C1 segment of cervical spinal cord (tissue), 14 donors: ENCODE results near the gene KRTAP2-2.
"Not testable (repeated sequence)": the region's sequence is repeated elsewhere in the genome, so short reads cannot be mapped to it uniquely, and the experiment has no call there.

Experiments
- DNase-seq, 14 donors: peaks; one replicate each; lab custom pipeline; 2025; lab: John Stamatoyannopoulos, UW

The KRTAP2-2 gene

GRCh38 chr17:41065016-41065689, 10.1 kb upstream of the KRTAP2-2 start:
- DNase-seq: not testable (repeated sequence)

DNA sequence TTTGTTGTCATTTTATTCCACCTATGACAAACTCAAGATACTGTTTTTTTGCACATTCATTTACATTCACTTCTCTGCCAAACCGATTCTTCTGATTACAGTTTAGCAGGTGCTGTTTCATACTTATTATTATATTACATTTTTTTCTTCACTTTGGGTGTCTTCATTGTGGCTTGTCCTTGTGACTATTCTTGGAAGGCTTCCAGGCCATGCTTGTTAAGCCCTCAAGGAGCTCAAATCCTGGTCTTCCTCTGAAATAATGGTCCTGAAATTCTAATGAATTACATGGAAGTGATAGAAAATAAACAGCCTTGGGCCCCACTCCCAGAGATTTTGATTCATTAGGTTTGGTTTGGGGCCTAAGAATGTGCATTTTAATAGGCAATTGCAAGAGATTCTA, 9.3 kb upstream of the KRTAP2-2 start:
- no peak for DNase-seq

GRCh38 chr17:41063449-41063848, 8.4 kb upstream of the KRTAP2-2 start:
- DNase-seq: no peak

DNA sequence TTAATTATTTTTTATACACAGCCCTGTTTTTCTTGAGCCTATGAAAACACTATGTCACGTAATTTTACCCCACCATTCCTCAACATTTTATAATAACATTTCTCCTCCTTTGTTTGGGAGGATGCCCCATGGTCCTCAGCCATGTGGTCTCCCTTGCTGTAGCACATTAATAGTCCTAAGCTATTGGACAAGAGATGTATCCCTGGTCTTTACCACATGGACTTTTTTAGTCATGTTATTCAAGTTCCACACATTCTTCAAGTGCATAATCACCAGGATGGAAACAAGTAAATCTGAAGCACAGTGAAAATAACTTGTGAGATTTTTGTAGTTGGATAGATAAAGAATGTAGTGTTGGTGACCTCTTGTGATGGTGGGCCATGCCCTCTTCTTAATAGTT, 6.9 kb upstream of the KRTAP2-2 start:
- no peak for DNase-seq

DNA sequence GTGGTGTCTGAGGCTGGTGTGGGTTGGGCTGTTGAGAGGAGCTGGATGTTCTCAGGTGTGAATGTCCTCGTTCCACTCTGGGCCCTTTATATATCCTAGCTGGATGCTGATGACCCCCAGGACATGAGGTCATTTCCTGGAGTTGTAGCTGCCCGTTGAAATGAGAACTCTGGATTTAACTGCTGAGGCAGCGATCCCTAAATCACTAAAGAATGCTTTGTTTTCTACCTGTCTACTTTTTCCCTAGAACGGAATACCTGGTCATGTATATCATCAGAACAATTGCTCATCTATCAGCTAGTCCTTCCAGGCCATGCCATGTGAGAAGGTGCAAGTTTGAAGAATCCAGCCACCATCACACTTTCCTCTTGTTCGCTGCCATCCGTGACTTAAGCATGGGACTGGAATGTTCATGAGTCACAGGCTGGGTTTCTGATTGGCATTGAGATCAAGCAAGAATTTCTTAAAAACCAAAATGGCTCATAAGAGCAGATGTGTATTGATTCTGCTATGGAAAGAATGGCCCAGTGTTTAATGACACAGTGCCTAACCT, 5.1 kb upstream of the KRTAP2-2 start, which contains the start of gene KRTAP2-3:
KRTAP2-3 (minus strand) TSS at position 63 of the 553 bp plus-strand sequence. CDS start 64 bp downstream, outside the sequence.
- DNase-seq: no peak

DNA sequence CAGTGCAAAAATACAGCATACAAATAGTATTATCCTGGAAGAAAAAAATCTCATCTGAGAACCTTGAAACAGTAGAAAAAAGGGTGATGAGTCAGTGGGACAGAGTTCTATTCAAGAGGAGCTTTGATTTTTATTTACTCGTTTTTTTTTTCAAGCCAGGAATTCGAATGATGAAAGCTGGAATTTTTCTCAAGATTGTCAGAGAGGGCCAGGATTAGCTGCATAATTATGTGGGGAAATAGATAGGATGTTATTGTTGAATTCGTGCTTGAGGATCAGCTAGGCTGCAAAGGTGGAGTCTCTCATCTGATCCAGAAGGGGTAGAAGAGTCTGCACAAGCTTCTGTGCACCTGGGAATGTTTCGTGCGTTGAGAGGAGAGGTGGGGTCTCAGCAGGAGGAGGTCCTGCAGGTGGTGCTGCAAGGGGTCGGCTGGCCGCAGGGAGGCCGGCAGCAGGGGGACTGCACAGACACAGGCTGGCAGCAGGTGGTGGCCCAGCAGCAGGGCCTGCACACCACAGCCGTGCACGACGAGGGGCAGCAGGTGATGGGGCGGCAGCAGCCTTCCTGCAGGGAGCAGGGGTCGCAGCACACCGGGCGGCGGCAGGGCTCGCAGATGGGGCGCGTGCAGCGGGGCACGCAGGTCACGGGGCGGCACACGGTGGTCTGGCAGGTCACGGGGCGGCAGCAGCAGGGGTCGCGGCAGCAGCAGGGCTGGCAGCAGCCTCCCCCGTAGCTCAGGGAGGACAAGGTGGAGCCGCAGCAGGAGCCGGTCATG, 4.4 kb upstream of the KRTAP2-2 start:
- DNase-seq: not testable (repeated sequence)

- DNase-seq: no peak
Measured at GRCh38 chr17:41058741-41059140, 3.7 kb upstream of the KRTAP2-2 start.

GRCh38 chr17:41057547-41057946, 2.5 kb upstream of the KRTAP2-2 start:
- no peak for DNase-seq

DNA sequence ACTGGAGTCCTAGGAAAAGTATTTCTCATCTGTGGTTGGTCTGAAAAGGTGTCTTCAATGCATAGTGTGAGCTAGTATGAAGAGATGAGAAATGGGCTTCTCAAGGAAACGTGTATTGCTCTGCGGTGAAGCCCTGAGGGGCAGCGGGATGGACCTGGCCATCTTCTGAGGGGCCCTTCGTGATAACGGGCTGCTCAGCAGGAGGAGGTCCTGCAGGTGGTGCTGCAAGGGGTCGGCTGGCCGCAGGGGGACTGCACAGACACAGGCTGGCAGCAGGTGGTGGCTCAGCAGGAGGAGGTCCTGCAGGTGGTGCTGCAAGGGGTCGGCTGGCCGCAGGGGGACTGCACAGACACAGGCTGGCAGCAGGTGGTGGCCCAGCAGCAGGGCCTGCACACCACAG, 474 bp downstream of the KRTAP2-2 start:
- DNase-seq: not testable (repeated sequence)

- no peak for DNase-seq
Measured at GRCh38 chr17:41054025-41054424, 1.0 kb downstream of the KRTAP2-2 start.

GRCh38 chr17:41052566-41052965, 2.5 kb downstream of the KRTAP2-2 start:
- no peak for DNase-seq

GRCh38 chr17:41049110-41049509, 5.9 kb downstream of the KRTAP2-2 start:
- DNase-seq: no peak

DNA sequence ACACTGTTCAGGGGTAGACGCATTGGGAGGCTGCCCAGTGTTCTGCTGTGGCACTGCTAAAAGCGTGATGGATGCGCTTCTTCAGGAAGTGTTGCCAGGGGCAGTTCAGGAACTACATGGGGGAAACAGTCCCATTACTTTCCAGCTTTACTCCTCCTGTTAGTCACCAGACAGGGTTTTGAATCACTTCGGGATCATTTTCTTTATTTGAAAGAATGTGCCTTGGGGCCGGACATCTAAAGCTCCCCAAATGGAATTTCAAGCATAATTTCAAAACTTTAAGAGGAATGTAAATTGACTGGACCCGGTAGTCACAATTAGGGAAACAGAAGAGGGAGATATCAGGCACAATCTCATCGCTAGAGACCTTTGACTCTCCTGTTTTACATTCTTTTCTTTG, 6.6 kb downstream of the KRTAP2-2 start:
- DNase-seq: no peak

DNA sequence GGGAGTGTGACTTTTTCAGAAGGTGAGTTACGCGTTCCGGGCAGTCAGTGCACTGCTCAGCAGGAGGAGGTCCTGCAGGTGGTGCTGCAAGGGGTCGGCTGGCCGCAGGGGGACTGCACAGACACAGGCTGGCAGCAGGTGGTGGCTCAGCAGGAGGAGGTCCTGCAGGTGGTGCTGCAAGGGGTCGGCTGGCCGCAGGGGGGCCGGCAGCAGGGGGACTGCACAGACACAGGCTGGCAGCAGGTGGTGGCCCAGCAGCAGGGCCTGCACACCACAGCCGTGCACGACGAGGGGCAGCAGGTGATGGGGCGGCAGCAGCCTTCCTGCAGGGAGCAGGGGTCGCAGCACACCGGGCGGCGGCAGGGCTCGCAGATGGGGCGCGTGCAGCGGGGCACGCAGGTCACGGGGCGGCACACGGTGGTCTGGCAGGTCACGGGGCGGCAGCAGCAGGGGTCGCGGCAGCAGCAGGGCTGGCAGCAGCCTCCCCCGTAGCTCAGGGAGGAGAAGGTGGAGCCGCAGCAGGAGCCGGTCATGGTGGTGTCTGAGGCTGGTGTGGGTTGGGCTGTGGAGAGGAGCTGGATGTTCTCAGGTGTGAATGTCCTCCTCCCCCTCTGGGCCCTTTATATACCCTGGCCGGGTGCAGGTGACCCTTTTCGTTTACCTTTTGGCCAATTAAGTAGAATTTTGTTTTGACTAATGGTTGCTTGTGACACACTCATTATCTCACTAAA, 8.1 kb downstream of the KRTAP2-2 start, which contains the start of gene KRTAP2-1:
KRTAP2-1 (minus strand) TSS at position 582 of the 731 bp plus-strand sequence; CDS start at position 533, 49 bp downstream.
- not testable (repeated sequence) for DNase-seq

- DNase-seq: no peak
Measured at GRCh38 chr17:41042953-41043352, 12.1 kb downstream of the KRTAP2-2 start.

DNA sequence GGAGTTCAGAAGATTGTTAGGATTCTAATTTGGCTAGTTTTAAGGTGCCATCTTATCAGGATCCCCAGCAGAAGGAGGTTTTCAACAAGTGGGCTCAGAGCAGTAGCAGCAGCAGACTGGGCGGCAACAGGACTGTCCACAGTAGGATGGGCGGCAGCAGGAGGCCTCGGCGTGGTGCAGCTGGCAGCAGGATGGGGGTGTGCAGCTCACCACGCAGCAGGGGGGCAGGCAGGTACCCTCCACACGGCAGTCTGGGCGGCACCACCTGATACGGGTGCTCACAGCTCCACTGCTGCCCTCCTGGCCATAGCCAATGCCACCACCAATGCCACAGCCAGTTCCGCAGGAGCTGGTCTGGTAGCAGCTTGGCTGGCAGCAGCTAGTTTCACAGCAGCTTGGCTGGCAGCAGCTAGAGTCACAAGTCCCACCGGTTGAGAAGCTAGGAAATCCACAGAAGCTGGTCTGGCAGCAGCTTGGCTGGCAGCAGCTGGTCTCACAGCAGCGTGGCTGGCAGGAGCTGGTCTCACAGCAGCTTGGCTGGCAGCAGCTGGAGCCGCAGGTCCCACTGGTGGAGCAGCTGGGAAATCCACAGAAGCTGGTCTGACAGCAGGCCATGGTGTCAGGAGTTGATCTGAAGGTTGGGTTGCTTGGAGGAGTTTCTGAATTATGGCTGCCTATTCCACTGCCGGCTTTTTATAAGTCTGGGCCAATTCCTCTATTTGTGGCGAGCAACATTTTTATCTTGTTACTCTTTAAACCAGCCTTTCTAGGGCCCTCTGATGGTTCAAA, 14.1 kb downstream of the KRTAP2-2 start, which contains the start of gene KRTAP1-1:
KRTAP1-1 (minus strand) TSS at position 668 of the 789 bp plus-strand sequence; CDS start at position 615, 53 bp downstream.
- not testable (repeated sequence) for DNase-seq

GRCh38 chr17:41037853-41038350, 17.1 kb downstream of the KRTAP2-2 start:
- no peak for DNase-seq

DNA sequence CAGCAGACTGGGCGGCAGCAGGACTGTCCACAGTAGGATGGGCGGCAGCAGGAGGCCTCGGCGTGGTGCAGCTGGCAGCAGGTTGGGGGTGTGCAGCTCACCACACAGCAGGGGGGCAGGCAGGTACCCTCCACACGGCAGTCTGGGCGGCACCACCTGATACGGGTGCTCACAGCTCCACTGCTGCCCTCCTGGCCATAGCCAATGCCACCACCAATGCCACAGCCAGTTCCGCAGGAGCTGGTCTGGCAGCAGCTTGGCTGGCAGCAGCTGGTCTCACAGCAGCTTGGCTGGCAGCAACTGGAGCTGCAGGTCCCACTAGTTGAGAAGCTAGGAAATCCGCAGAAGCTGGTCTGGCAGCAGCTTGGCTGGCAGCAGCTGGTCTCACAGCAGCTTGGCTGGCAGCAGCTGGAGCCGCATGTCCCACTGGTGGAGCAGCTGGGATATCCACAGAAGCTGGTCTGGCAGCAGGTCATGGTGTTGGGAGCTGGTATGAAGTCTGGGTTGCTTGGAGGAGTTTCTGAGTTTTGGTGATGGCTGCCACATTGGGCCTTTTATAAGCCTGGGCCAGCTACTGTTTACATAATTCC, 20.6 kb downstream of the KRTAP2-2 start, which contains the start of gene KRTAP1-3:
KRTAP1-3 (minus strand) TSS at position 529 of the 590 bp plus-strand sequence; CDS start at position 476, 53 bp downstream.
- not testable (repeated sequence) for DNase-seq

DNA sequence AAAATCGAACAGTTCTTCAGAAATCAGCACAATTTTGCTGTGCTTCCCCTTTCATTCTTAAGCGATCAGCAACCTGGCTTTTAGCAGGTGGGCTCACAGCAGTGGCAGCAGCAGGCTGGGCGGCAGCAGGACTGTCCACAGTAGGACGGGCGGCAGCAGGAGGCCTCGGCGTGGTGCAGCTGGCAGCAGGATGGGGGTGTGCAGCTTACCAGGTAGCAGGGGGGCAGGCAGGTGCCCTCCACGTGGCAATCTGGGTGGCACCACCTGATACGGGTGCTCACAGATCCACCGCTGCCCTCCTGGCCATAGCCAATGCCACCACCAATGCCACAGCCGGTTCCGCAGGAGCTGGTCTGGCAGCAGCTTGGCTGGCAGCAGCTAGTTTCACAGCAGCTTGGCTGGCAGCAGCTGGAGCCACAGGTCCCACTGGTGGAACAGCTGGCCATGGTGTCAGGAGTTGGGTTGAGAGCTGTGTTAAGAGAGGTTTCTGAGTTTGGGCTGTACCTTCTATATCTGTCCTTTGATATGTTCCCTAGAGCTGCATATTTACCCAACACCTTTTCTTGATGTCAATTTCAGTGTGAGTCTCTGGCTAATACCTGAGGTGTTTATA, 25.3 kb downstream of the KRTAP2-2 start, which contains the start of gene KRTAP1-4:
KRTAP1-4 (minus strand) TSS at position 563 of the 613 bp plus-strand sequence; CDS start at position 446, 117 bp downstream.
- no peak for DNase-seq
